Stimulated activated CD4-positive, alpha-beta T cell treated with anti-CD3 and anti-CD28 coated beads, Interleukin-12 subunit alpha, Interleukin-12 subunit beta, amount 100 ng/mL, for 48 hours (primary cell): ENCODE data around the gene CLIC3.

Experiments
- DNase-seq, 3 donors: peaks; one replicate each; pipeline ENCODE4 v3.0.0-alpha.2; 2020; ENCODE audit warnings: low read depth in 2 of 3, low spot score in 1 of 3

The CLIC3 gene

DNA sequence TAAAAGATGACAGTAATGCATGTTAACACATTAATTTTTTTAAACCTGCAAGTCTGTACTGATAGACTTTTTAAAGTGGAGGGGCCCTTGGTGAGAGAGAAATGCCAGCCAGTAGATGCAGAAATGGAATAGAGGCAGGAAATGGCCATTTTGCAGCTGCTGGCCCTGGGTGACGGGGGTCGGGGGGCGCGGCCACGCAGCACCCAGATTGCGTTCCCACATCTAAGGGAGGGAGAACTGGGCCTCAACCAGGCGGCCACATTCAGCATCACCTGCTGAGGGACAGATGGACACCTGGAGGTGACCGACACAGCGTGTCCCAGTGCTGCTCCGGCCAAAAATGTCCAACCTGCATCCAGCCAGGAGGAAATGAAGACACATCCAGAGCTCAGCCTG lies 6.3 kb upstream of the CLIC3 start:
- DNase-seq: no peak

DNA sequence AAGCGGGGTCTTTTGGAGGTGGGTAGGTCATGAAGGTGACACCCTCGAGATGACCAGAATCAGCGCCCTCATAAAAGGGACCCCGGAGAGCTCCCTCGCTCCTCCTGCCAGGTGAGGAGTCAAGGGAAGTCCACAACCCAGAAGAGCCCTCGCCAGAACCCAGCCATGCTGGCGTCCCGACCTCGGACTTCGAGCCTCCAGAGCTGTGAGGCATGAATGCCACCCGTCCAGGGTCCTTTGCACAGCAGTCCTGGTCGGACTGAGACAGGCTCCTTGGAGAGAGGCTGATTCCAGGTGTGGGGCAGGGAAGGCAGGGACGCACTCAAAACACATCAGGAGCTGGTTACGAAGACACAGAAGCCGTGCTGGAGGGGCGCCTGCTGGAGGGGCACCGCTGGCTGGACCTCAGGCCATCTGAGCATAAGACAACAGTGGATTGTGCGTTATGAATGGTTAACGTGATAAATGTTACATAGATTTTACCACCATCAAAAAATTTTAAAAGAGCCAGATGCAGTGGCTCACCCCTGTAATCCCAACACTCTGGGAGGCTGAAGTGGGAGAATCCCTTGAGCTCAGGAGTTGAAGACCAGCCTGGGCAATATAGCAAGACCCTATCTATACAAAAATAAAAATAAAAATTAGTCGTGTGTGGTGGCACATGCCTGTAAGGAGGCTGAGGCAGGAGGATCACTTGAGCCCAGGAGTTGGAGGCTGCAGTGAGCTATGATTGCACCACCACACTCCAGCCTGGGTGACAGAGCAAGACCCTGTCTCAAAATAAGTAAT lies 5.7 kb upstream of the CLIC3 start:
- no peak for DNase-seq

DNA sequence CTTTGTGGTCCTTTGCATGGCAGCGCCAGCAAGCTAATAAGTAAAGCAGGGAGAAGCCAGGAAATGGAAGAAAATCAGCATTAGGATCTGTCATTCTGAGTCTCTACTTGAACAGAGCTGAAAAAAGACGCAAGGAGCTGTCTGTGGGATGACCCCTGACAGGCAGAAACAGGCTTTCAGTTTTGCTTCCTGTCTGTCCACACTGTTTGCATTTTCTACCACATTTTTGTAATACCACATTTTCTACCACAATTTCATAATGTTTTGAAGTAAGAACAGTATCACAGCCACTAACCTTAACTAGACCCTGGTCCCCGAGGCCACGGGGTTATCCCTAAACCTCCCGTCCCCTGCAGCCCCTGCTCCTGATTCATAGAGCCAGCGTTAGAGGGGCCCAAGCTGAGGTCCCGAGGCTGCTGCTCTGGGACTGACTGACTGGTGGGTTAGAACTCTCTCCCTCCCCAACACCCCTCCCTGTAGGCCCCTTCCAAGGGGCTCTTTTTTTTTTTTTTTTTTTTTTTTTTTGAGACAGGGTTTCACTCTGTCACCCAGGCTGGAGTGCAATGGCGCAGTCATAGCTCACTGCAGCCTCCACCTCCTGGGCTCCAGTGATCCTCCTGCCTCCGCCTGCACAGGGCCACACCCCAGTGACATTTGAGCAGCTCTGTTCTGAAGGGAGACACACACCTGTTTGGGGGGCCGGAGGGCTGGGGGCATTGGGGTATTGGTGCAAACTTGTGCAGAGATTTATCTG lies 4.0 kb upstream of the CLIC3 start:
- DNase-seq: peak in 2 of 3 donors; percentile 19 to 30

DNA sequence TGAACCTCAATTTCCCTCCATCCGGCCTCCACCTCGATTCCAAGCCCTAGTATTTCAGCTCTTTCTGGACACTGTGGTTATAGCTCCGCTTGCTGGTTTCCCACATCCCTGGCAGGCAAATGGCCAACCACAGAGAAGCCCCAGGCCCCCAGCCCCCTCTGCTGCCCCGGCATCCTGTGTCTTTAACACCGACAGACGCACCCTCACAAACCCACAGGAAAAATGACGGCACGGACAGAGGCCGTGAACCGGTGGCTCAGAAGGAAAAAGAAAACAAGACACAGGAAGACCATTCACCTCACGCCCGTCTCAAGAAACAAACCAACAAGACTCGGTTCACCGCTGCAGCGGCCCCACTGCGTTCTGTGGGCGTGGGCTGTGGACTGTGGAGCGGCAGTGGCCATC lies 1.5 kb upstream of the CLIC3 start:
- no peak for DNase-seq

DNA sequence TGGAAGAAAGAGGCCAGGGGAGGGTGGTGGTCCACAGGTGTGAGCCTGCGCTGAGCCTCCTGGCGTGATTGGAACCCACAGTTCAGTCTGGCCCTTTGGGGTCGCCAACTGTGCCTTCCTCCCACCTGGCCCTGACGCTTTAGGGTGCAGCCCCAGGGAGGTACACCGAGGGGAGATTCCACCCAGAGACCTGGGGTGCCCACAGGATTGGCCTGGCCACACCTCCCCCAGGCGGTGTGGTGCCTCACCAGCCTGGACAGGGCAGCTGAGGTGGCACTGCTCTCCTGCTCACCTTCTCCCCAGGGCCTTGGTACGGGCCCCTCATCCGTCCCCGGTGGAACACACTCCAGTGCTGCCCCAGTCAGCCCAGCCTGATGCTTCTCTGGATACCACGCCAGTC lies 1.0 kb upstream of the CLIC3 start:
- no peak for DNase-seq

DNA sequence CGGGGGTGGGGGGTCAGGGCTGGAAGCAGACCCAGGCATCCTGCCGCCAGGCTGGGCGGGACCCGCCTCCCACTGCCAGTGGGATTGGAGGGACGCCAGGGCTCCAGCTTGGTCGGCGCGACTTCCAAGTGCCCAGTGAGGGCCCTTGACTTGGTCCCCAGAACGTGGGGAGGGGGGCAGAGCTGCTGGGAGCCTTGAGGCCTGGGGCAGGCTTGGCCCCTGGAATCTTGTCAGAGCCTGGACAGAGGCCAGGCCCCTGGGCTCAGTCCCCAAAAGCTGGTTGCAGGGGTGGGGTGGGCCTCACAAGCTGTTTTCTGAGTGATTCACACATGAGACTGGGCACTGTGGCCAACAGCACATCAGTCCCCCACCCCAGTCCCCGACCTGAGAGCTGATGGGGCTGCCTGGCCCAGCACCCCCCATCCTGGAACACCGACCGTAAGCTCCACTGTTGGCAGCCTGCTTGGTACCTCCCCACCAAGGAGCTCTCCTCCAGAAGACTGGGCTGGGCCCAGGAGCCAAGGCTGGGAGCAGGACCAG lies 526 bp downstream of the CLIC3 start:
- no peak for DNase-seq

DNA sequence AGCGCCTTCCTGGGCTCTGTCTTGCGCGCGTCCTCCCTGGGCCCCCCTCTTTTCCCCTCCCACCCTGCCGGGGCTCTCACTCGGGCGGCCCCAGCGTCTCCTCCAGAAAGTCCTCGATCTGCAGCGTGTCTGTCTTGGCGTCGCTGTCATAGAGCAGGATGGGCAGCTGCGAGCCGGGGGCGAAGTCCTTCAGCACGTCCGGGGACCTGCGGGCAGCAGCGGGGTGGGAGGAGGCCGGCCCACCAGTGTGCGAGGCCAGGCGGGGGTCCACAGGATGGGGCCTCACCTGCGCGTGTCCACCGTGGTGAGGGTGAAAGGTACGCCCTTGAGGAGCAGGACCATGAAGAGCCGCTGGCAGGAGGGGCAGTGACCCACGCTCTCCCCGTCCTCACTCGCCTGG lies 1.0 kb downstream of the CLIC3 start:
- DNase-seq: no peak

DNA sequence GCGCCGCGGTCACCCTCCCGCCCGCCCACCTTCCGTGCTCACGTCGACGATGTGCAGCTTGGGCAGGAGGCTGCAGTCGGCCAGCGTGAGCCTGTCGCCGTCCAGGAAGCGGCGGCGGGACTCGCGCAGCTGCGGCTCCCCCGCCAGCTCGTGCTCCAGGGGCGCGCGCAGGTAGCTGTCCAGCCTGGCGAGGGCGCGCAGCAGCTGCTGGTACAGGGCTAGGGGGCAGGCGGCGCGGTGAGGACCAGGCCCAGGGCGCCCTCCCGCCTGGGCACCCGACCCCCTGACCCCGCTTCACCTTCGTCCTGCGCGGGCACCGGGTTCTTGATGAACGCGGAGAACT lies 1.5 kb downstream of the CLIC3 start:
- DNase-seq: no peak

DNA sequence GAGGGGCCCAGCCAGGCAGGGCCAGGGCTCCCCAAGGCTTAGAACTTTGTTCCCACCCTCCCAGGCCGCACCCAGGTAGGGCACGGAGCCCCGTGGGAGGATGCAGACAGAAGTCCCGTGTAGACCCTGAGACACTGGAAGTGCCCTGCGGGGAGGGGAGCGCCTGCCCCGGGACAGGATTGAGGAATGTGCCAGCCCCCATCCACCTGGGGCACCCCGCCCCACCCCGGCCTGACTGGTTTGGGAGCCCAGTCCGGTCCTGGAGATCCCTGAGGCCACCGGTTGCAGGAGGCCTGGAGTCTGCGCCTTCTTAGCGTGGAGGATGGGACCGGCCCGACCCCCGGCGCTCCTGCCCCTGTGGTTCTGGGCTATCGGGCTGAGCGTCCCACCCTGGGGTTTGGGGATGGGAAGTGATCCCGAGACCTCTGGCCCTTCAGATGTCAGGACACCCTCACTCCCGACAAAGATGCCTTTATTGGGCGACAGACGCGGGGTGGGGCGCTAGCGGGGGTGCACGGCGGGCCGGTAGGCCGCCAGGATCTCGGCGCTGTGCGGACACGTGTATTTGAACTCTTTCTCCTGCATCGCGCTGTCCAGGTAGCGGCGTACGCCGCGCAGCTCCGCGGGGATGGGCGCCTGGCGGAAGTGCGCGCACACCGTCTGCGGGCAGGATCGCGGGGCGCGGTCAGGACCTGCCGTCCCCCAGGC lies 2.0 kb downstream of the CLIC3 start:
- no peak for DNase-seq

DNA sequence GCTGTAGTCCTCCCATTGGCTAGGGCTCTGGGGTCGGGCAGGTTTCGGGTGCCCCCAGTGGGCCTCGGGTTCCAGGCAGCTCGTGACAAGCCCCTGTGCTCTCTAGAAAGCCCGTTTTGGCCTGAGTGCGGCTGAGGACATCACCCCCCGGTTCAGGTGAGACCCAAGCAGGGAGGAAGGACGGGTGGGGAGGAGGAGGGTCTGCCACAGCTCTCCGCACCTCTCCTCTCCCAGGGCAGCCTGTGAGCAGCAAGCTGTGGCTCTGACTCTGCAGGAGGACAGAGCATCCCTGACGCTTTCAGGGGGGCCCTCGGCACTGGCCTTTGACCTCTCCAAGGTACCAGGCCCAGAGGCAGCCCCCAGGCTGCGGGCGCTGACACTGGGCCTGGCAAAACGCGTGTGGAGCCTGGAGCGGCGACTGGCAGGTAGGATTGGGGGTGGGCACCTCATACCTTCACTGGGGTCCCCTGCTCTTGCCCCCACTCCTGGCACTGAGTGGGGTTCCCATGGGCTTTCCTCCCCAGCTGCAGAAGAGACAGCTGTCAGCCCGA lies 3.5 kb downstream of the CLIC3 start:
- DNase-seq: no peak

DNA sequence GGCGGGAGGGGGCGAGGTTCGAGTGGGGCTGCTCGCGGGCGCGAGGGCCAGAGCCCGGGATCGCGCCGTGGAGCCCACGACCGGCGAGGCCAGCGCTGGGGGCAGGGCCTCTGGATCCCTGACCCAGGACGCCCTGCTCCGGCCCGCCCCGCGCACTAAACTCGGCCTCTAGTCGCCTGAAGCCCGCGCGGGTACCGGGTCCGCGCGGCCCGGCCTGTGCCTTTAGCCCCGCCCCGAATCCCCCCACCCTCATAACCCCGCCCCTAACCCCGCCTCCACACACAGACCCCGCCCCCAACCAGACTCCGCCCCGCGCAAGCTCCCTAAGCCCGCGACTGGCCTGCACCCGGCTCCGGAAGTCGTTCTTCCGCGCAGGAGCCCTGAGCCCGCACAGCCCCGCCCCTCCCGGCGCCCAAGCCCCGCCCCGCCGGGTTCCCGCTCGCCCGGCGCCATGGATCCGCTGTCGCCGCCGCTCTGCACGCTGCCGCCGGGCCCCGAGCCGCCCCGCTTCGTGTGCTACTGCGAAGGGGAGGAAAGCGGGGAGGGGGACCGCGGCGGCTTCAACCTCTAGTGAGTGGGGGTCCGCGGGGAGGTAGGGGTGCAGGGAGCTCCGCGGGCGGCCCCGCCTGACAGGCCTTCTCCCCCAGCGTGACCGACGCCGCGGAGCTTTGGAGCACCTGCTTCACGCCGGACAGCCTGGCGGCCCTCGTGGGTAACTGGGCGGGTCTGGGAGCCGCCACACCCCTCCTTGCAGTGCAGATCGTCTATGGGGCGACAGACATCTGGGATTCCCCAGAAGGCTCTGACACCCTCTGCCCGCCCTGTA lies 4.2 kb downstream of the CLIC3 start, which contains the start of gene PAXX:
Gene PAXX, plus strand, starts transcription at position 430 of the 826 bp plus-strand sequence. Its CDS starts 22 bp downstream, at position 452.
- peak; percentile 89 to 96 (median 91) for DNase-seq

DNA sequence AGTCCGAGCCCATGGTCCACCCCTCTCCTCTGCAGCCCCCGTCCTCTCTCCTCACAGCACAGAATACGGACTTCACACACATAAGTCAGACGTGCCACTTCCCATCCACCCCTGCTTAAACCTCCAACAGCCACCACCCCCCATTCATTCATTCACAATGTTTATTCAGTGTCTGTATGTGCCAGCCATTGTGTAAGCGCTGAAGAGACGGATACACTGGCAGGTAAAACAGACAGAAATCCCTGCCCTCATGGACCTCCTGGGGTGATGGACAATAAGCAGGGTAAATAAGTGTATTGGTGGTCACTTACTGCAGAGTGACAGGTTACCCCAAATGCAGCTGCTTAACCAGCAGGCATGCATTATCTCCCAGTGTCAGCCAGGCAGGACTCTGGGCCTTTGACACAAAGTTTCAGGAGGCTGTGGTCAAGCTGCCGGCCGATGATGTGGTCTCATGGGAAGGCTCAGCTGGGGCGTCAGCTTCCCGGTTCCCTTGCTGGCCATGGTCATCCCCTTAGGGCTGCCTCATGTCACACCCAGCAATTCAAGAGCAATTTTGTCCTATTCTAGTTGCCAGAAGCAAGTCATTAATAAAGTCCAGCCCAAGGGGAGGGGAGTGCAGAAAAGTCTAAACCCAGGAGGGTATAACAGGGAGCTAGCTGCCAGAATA lies 6.0 kb downstream of the CLIC3 start:
- DNase-seq: no peak

DNA sequence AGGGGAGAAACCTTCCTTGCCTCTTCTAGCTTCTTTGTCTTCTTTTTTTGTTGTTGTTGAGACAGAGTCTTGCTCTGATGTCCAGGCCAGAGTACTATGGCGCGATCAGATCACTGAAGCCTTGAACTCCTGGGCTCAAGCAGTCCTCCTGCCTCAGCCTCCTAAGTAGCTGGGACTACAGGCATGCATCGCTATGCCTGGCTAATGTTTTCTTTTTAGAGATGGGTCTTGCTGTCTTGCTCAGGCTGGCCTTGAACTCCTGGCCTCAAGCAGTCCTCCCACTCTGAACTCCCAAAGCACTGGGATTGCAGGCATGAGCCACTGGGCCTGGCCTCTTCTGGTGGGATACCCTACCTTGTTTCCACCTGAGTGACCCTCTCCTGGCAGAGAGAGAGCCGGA lies 7.5 kb downstream of the CLIC3 start:
- DNase-seq: no peak

DNA sequence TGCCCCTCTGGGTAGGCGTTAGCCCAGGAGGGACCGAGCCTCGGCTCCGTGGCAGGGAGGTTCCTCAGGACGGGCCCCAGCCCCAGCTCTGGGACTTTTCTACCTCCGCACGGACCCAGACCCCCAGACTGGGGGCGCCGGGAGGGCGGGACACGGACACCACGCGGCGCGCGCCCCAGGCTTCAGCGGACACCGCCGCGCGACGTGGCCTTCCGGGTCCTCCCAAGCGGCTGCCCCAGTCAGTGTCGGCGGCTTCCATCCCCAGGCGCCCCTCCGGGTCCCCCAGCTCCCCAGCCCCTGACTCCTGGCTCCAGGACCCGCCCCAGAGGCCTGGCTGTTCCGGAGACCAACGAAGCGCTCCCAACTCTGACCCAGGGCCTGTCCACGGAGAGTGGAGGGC lies 10.5 kb downstream of the CLIC3 start:
- no peak for DNase-seq

DNA sequence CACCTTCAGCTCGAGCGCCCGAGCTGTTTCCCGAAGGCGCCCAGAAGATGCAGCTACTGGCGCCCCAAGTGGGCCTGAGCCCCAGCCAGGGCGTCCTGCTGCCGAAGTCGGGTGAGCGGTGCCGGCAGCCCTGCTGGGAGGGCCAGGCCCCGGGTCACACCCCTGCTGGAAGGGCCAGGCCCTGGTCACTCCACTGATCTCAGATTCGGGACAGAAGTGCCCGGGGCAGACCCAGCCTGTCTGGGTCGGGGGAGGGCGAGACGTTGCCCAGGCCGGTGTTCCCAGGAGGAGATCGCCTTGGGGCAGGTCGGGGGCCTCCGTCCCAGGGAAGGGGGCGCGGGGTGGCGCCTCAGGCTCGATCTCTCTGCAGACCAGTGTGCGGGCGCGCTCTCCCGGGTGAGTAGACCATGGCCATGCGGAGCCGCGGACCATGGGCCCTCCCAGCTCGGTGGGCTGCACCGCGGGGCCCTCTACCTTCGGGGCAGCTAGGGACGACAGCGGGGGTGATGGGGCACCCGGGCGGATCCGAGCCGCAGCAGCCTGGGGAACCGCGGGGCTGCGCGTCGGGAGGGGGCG lies 11.3 kb downstream of the CLIC3 start:
- no peak for DNase-seq

DNA sequence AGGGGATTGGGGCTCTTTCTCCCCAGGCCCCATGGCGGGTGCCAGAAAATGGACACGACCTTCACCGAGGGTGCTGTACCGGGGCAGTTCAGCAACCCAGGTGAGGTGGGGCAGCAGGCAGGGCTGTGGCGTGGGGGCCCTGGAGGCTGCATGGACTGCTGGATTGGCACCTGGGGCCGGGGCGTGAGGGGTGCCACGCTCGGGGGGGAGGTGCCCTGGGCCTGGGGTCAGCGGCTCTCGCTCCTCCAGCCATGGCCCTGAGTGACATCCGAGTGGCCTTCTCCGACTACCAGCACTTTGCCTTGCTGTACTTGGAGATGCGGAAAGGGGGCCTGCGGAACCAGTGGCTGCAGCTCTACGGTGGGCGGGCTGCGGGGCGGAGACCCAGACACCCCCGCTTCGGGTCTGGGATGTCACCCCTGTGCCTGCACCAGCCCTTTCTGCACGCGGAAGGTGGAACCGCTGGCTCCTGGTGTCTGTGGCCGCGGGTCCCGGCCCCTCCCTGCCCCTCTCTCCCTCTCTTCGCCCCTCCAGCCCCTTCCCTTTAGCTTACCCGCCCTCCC lies 11.8 kb downstream of the CLIC3 start:
- DNase-seq: no peak

DNA sequence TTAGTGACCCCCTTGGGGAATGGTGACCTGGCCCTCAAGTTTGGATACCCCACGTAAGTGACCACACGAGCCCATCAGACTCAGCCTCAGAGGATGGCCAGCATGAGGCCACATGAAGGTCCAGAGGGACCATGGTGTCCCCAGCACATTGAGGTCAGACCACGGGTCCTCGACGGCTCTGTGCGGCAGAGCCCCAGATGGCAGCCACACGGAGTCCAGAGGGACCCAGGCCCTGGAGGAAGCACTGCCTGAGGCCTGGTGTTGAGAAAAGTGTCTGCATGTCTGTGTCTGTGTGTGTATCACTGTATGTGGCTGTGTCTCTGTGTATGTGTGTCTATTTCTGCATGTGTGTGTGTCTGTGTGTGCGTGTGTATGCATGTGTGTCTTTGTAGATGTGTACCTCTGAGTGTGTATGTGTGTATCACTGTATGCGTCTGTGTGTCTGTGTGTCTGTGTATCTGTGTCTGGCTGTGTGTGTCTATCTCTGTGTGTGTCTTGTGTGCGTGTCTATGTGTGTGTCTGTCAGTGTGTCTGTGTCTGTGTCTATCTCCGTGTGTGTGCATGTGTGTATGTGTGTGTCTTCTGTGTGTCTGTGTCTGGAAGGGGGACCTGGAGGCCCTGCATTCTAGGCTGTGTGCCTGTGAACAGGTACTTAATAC lies 12.6 kb downstream of the CLIC3 start:
- no peak for DNase-seq

DNA sequence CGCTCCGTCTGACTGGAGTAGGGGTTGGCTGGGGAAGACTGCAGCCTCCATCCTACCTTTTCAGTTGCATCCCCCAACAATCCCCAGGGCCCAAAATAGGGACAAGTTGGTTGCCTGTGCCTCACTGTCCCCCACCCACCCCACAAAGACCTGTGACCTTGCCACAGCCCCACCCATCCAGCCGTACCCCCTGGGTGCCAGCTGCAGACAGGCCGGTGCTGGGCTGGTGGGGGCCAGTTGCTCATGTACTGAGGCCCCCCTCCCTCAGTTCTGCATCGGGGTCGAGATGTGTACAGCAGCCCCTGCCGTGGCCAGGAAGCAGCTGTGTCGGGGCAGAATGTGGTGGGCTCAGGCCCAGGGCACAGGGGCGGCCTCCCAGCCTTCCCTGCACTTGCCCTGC lies 13.2 kb downstream of the CLIC3 start:
- no peak for DNase-seq
